Stimulated activated CD8-positive, alpha-beta memory T cell treated with anti-CD3 and anti-CD28 coated beads, Interleukin-2, amount 100 ng/mL, for 48 hours (primary cell): ENCODE measurements around the gene NDRG2.

Source experiments
- DNase-seq, 2 donors: peaks; one replicate each; pipeline ENCODE4 v3.0.0-alpha.2; 2020; ENCODE audit warnings: low read depth in 2 of 2

Gene NDRG2

GRCh38 chr14:20970647-20970982 lies 54.2 kb downstream of the NDRG2 start:
- no peak for DNase-seq

GRCh38 chr14:20969336-20969735 lies 55.5 kb downstream of the NDRG2 start:
- no peak for DNase-seq
